GM21360 (cell line): ENCODE results near the gene PADI2.
A peak's percentile ranks its signal among the peaks of the same experiment; 100 is the strongest.

Experiments used
- ATAC-seq: cut with Tn5 transposase; IDR thresholded peaks from one replicate; pipeline ENCODE4 v1.9.1; 2021; ENCODE audit warnings: mild to moderate bottlenecking, moderate library complexity; ENCODE audit not compliant: unreplicated experiment

Gene PADI2

GRCh38 chr1:17119076-17119772 is at the start of gene PADI2:
Gene PADI2, minus strand, starts transcription at chr1:17119451. Its CDS starts 80 bp downstream, at chr1:17119371.
- ATAC-seq = peak; percentile 72

GRCh38 chr1:17168091-17168876 is 49.0 kb upstream of the PADI2 start:
- no peak for ATAC-seq

- ATAC-seq = no peak
Observed at GRCh38 chr1:17167786-17168090, 48.5 kb upstream of the PADI2 start.

GRCh38 chr1:17167041-17167785 is 48.0 kb upstream of the PADI2 start:
- no peak for ATAC-seq

GRCh38 chr1:17165823-17166222 is 46.6 kb upstream of the PADI2 start:
- ATAC-seq = no peak

- no peak for ATAC-seq
Observed at GRCh38 chr1:17163789-17164666, 44.8 kb upstream of the PADI2 start.

GRCh38 chr1:17163371-17163770 is 44.1 kb upstream of the PADI2 start:
- no peak for ATAC-seq

- ATAC-seq = no peak
Observed at GRCh38 chr1:17162941-17163340, 43.7 kb upstream of the PADI2 start.

GRCh38 chr1:17161926-17162800 is 42.9 kb upstream of the PADI2 start:
- ATAC-seq = no peak

- ATAC-seq = no peak
Observed at GRCh38 chr1:17161137-17161740, 42.0 kb upstream of the PADI2 start.

GRCh38 chr1:17158961-17159360 is 39.7 kb upstream of the PADI2 start:
- no peak for ATAC-seq

GRCh38 chr1:17156108-17156507 is 36.9 kb upstream of the PADI2 start:
- ATAC-seq = no peak

GRCh38 chr1:17155257-17155920 is 36.1 kb upstream of the PADI2 start:
- ATAC-seq = no peak

GRCh38 chr1:17149771-17150170 is 30.5 kb upstream of the PADI2 start:
- no peak for ATAC-seq

- ATAC-seq = no peak
Observed at GRCh38 chr1:17148950-17149608, 29.8 kb upstream of the PADI2 start.

GRCh38 chr1:17145648-17146047 is 26.4 kb upstream of the PADI2 start:
- ATAC-seq = no peak

GRCh38 chr1:17143760-17144159 is 24.5 kb upstream of the PADI2 start:
- no peak for ATAC-seq

- peak; percentile 59 for ATAC-seq
Observed at GRCh38 chr1:17141441-17142197, 22.4 kb upstream of the PADI2 start.
